Astrocyte of the hippocampus (primary cell): Measurements from ENCODE around the gene FIS1.
"Not testable (repeated sequence)": the region's sequence is repeated elsewhere in the genome, so short reads cannot be mapped to it uniquely, and the experiment has no call there.

Experiments
- DNase-seq: peaks from one replicate; pipeline ENCODE4 v3.0.0; 2011; ENCODE audit warnings: low read depth, low spot score

The FIS1 gene

GRCh38 chr7:101258243-101258731 lies 13.4 kb upstream of the FIS1 start:
- no peak for DNase-seq

DNA sequence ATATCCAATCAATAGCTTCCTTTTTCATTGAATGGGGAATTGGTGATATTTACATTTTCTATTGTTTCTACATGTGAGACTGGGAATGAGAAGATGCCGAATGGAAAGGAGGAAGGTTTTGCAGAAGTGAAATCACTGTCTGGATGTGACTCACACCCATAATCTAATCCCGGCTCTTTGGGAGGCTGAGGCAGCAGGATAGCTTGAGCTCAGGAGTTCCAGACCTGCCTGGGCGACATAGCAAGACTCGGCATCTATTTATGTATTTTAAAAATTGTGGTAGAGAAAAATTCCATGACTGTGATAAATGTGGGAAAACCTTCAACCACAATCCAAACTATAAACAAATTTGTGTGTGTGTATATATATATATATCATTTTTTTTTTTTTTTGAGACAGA lies 10.9 kb upstream of the FIS1 start:
- DNase-seq, result no peak

DNA sequence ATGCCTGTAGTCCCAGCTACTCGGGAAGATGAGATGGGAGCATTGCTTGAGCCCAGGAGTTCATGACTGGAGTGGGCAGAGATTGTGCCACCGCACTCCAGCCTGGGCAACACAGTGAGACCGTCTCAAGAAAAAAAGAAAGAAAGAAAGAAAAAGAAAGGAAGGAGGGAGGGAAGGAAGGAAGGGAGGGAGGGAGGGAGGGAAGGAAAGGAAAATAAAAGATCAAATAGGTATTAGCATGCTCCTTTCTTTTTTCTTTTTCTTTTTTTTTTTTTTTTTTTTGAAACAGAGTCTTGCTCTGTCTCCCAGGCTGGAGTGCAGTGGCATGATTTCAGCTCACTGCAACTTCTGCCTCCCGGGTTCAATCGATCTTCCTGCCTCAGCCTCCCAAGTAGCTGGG lies 8.3 kb upstream of the FIS1 start:
- not testable (repeated sequence) for DNase-seq

- peak; percentile 100 for DNase-seq
Measured at GRCh38 chr7:101251871-101252659, 7.2 kb upstream of the FIS1 start.

DNA sequence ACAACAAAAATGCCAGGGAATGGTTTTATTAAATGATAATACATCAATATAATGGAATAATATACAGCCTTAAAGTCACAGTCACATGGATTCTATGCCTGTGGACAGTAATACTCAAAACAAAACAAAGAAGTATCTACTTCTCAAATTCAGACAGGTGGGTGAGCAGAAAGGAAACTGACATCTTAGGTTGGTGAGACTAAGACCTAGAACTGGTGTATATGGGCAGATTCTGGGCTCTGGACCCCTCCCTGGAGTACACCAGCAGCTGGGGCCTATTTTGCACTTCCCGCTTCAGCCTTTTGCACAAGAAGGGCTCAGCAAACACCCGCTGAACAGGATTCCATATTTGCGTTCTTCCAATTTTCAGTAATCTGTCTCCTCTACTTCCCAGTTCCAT lies 5.4 kb upstream of the FIS1 start:
- no peak for DNase-seq

DNA sequence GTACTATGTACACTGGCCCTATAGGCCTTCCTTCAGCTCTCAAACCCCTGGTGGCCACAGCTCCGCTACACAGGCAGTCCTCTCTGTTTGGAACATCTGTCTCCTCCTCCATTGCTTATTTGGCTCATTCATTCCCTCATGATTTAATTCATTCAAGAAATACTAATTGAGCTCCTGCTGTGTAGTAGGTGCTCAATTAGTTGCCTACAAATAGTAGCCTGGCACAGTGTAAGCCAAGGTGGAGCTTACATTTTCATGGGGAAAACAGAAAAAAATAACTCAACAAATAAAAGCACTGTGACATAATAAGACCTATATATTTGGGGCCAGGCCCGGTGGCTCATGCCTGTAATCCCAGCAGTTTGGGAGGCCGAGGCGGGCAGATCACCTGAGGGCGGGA lies 3.4 kb upstream of the FIS1 start:
- DNase-seq, result no peak

- no peak for DNase-seq
Measured at GRCh38 chr7:101245147-101245668, 327 bp upstream of the FIS1 start.

DNA sequence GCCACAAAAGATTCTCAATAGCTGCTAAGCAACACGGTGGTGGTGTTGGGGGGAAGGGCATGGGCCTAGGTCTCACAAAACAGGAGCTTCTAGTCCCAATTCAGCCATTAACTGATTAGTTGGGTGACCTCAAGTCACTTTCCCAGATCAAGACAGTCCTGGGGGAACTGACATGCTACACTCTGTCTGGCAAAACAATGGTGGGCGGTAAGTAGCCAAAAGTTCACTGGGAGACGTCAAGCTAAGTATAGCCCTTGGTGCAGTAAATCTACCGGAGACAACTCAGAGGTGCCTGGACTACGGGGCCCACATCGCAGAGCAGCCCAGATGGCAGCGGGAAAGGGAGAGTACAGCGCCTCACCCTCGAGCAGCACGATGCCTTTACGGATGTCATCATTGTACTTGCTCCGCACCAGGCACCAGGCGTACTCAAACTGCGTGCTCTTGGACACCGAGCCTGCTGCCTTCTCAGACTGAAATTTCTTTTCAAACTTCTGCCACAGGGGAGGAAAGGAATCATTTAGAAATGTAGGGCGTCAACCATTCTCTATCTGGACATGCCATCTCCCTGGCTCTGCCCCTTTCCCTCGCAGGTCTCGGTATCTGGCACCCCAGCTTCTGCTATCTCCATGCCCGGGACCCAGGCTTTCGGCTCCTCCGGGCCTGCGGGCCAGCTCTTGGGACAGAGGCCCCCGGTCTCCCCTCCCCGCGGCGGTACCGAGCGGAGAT lies 1.1 kb downstream of the FIS1 start:
- DNase-seq, result no peak

- no peak for DNase-seq
Measured at GRCh38 chr7:101241443-101242349, 3.2 kb downstream of the FIS1 start.

GRCh38 chr7:101241015-101241363 lies 3.9 kb downstream of the FIS1 start:
- DNase-seq, result no peak

DNA sequence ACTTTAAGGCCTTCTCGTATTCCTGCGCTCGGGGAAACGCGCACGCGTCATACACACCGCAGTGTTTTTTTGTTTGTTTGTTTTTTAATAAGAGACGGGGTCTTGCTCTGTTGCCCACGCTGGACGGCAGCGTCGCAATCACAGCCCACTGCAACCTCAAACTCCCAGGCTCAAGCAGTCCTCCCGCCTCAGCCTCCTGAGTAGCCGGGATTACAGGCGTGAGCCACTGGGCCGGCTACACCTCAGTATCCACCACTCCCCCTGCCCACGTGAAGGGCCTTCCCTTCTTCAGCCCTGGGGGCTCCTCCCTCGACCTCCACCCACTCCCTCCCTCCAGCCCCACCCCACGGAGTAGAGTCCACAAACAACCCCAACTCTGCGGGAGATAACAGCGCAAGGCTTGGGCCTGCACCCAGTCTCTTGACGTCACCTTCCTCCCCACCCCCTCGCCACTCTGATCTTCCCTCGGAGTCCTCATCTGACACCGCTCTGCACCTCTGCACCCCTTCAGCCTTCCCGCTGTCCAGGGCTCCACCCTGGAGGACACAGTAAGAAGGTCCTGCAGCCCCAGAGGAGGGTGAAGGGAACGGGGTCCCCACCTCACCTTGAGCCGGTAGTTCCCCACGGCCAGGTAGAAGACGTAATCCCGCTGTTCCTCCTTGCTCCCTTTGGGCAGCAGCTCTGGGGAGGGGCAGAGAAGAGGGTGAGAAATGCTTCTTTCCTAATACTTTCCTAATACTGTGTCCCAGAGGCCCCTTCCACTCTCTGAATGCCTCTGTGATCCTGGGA lies 4.5 kb downstream of the FIS1 start:
- no peak for DNase-seq

DNA sequence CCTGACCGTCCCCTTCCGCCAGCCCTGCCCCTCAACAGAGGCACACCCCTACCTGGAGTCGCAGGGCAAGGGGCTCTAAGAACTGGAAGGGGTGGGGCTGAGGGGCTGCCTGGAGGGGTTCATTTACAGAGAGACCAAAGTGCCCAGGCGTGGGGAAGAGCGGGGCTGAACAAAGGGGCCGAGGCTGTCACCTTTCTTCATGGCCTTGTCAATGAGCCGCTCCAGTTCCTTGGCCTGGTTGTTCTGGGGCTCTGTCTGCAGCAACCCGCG lies 5.0 kb downstream of the FIS1 start:
- no peak for DNase-seq

DNA sequence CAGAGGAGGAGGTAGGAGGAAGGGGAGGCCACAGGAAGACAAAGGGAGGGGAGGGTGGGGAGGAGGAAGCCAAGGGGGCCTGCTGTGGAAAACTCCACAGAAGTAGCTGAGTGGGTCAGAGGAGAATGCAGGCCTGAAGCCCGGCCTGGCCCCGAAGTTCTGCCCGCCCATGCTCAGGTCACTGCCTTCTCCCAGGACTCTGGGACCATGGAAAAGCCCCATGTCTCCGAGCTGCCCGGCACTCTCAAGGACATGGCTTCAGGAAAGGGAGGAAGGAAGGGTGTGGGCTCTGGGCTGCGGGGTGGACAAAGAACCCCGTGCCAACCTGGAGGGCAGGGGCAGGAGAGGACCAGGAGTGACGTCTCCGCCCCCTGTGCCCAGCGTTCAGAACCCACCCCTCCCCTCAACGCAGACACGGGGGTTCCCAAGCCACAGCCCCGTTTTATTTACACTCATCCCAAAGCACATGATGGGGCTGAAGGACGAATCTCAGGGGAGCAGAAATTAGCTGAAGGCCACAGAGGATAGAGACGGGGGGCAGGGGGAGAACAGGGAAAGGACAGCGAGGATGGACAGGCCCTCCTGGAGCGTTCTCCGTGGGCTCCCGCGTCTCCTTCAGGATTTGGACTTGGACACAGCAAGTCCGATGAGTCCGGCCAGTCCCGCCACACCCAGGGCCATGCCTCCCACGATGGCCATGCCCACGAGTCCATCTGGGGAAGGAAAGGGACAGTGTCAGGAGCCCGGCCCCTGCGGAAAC lies 5.5 kb downstream of the FIS1 start:
- no peak for DNase-seq

DNA sequence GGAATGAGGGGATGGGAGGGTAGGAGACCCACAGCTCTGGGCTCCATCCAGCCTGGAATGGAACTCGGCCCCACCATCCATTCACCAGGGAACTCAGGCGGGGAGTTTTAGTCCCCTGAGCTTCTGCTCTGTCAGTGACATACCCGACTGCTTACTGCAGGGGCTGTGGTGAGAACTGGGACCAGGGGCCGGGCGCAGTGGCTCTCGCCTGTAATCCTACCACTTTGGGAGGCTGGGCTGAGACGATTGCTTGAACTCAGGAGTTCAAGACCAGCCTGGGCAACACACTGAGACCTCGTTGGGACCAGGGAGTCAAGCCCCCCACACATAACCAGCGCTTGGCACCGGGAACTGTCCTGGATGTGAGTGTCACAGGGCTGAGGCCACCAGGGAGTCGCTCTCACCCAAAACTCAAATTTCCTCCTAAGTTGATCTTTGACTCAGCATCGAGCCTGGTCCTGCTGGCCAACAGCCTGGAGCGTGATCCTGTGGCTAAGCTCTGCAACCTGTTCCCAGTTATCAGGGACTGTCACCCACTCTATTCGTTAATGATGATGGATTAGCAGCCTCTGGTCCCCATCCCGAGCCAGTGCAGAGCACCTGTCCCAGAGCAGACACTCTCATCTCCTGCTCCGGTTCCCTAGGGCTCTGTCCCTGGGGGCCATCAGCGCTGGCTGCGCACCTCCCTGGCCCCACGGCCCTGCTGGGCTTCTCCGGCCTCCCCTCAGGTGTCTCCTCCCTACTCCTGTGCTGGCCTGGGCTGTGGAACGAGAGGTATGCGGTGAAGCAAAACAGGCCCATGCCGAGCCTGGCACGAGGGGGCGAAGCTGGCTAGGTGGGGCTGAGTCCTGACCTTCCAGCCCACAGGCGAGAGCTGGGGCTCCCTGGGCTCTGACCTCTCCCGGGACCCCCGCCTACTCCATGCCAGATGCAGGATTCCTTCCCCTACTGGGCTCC lies 6.4 kb downstream of the FIS1 start:
- DNase-seq, result no peak

DNA sequence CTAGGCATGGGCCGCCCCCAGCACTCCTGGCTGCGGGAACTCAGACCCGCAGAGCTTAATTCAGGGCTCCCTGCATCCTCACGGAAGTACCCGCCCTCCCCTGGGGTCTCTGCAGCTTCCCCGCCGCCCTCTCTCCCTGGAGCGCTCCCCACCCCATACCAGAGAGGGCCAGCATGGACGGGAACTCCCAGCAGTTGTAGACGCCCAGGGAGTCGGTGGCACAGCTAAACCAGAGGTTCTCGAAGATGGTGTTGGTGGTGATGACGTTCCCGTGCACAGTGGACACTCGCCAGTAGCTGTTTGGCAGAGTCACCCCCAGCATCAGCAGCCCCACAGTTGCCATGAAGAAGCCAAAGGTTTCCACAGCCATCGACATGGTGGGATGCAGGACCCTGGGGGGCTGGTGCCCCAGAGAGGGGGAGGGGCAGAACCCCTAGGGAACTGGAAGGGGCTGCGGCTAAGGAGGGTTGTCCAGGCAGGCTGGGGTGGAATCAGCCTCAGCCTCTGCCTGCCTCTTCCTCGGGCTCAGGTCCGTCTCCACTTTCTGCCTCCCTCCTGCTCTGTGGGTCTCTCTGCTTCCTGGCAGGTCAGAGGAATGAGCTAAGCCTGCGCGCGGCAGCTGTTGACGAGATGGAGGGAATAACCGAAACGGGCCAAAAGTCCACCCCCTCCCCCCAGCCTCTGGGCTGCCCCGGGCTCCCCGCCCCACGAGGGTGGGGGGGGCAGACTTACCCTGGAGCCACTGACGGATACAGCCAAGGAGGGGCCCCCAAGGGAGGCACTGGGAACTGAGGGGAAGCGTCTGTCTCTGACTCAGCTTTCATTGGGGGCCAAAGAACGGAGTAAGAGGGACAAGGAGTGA lies 7.4 kb downstream of the FIS1 start, which contains the start of gene CLDN15:
TSS of gene CLDN15 (minus strand) at position 597 of the 862 bp plus-strand sequence. CDS start at position 376, 221 bp downstream.
- no peak for DNase-seq

DNA sequence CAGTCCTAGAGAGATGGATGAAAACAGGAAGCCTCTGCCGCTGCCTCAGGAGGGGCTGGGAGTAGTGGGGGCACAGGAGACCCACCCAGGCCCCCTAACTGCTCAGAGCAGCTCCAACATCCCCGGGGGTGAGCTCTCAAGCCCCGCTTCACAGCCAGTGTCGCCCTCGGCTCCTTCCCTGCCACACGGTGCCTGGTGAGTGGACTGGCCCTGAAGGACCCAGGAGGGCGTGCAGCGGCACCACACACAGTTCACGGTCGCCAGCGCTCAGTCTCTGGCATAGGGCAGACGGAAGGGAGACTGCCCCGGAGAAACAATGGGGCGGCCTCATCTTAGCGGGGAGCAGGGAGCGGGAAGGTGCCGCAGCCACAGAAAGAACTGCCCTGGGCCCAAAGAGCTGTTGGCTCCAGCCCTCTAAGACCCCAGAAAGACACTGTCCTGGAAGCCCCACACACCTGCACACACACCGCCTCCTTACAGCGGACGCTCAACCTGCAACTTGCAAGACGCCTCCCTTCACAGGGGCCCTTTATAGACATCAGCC lies 8.5 kb downstream of the FIS1 start:
- DNase-seq, result no peak

GRCh38 chr7:101235522-101235921 lies 9.4 kb downstream of the FIS1 start:
- DNase-seq, result no peak

- DNase-seq, result no peak
Measured at GRCh38 chr7:101235050-101235449, 9.8 kb downstream of the FIS1 start.
